Nephron (organoid): ENCODE measurements around the gene LYRM7.

ENCODE experiments used
- H3K27ac Mint-ChIP-seq, 3 experiments: 2 replicates each; pipeline ENCODE4 v1.8.0; 2020; ENCODE audit warnings: mixed read lengths in 3 of 3, mild to moderate bottlenecking in 2 of 3, moderate library complexity in 1 of 3
- H3K27me3 Mint-ChIP-seq: 2 replicates; pipeline ENCODE4 v1.8.0; 2021; ENCODE audit warnings: low read depth, mild to moderate bottlenecking, moderate library complexity, mixed read lengths
- H3K36me3 Mint-ChIP-seq: 2 replicates; pipeline ENCODE4 v1.8.0; 2020; ENCODE audit warnings: low read depth, mixed read lengths
- H3K4me1 Mint-ChIP-seq: 2 replicates; pipeline ENCODE4 v1.8.0; 2020; ENCODE audit warnings: mixed read lengths
- H3K4me3 Mint-ChIP-seq, 3 experiments: 2 replicates each; pipeline ENCODE4 v1.8.0; 2020; ENCODE audit warnings: mild to moderate bottlenecking in 3 of 3, mixed read lengths in 3 of 3, moderate library complexity in 2 of 3
- H3K9me3 Mint-ChIP-seq: 2 replicates; pipeline ENCODE4 v1.8.0; 2020; ENCODE audit warnings: mixed read lengths
- TF ChIP-seq, protein P1 (sequence below), 3 experiments: fragments of 200-600 bp; sonication (generic); IDR thresholded peaks; one replicate each; pipeline ENCODE4 v1.5.0; 2021; ENCODE audit warnings: antibody characterized with exemption in 3 of 3; ENCODE audit not compliant: unreplicated experiment in 3 of 3

Gene LYRM7

DNA sequence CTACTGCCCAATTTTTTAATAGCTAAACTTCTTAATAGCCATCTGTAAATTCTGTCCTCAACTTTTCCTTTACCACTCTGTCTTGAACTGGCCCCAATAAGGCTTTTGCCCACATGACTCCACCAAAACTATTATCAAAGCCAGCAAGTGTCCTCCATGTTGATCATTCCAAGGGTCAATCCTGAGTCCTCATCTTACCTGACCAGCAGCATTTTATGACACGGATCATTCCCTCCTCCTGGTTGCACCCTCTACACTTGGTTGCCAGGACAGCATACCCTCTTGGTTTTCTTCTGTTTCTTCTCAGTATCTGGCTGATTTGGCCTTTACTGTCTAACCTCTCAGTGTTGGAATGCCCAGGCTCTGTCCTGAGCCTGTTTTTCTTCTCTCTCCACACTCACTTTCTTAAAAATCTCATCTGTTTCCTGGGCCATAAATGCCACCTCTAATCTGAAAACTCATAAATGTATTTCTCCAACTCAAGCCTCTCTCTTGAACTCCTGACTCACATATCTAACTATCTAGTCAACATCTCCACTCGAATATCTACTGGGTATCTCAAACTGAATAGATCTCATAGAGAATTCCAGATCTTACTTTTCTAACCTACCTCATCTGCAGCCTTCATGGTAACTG is 53.1 kb downstream of the LYRM7 start:
- TF ChIP-seq, protein P1, sequence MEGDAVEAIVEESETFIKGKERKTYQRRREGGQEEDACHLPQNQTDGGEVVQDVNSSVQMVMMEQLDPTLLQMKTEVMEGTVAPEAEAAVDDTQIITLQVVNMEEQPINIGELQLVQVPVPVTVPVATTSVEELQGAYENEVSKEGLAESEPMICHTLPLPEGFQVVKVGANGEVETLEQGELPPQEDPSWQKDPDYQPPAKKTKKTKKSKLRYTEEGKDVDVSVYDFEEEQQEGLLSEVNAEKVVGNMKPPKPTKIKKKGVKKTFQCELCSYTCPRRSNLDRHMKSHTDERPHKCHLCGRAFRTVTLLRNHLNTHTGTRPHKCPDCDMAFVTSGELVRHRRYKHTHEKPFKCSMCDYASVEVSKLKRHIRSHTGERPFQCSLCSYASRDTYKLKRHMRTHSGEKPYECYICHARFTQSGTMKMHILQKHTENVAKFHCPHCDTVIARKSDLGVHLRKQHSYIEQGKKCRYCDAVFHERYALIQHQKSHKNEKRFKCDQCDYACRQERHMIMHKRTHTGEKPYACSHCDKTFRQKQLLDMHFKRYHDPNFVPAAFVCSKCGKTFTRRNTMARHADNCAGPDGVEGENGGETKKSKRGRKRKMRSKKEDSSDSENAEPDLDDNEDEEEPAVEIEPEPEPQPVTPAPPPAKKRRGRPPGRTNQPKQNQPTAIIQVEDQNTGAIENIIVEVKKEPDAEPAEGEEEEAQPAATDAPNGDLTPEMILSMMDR (IDR thresholded peaks at IDR 0.05; ENCODE audit: unreplicated experiment in 3 of 3): no peak
- no peak overlapping the region for H3K4me3 Mint-ChIP-seq
- no peak overlapping the region for H3K27ac Mint-ChIP-seq
- no peaks in the 10 kb centered on the region for H3K4me1 Mint-ChIP-seq
- H3K36me3 Mint-ChIP-seq: no peaks in the 10 kb centered on the region
- no peaks in the 10 kb centered on the region for H3K9me3 Mint-ChIP-seq
- no peaks in the 10 kb centered on the region for H3K27me3 Mint-ChIP-seq

DNA sequence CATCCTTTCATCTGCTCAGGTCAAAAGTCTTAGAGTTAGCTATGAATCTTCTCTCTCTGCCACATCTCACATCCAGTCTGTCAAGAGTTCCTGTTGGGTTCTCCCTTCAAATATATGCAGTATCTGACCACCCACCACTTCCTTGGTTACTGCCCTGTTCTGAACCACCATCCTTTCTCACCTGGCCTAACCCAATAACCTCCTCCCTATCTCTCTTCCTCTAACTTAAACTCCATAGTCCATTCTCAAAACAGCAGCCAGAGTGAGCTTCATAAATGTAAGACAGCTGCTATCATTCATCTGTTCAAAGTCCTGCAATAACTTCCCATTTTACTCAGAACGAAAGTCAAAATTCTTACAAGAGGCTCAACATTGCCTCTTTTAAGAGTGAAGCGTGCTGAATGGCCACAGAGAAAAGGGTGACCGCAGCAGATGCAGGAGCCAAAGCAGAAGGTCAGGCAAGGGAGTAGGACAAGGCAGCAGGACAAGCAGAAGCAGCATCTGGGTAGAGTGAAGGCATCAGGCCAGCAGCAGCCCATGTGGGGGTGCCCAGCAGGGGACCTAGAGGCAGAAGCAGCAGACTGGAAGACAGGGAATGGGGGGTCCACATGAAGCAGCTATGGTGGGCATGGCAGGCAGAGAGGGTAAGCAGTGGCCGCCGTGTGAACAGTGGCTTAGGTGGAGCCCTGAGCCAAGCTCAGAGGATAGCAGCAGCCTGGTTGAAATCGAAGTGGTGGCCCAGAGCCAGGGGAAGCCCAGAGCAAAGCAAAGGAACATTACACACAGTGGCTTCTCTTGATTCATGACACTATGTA is 53.9 kb downstream of the LYRM7 start:
- Mint-ChIP-seq H3K27ac (no peak overlapping the region), H3K36me3 (no peaks in the 10 kb centered on the region), H3K9me3 (no peaks in the 10 kb centered on the region), H3K27me3 (no peaks in the 10 kb centered on the region), H3K4me3 (no peak overlapping the region), H3K4me1 (no peaks in the 10 kb centered on the region)
- TF ChIP-seq, protein P1 (IDR thresholded peaks at IDR 0.05; ENCODE audit: unreplicated experiment in 3 of 3): no peak

DNA sequence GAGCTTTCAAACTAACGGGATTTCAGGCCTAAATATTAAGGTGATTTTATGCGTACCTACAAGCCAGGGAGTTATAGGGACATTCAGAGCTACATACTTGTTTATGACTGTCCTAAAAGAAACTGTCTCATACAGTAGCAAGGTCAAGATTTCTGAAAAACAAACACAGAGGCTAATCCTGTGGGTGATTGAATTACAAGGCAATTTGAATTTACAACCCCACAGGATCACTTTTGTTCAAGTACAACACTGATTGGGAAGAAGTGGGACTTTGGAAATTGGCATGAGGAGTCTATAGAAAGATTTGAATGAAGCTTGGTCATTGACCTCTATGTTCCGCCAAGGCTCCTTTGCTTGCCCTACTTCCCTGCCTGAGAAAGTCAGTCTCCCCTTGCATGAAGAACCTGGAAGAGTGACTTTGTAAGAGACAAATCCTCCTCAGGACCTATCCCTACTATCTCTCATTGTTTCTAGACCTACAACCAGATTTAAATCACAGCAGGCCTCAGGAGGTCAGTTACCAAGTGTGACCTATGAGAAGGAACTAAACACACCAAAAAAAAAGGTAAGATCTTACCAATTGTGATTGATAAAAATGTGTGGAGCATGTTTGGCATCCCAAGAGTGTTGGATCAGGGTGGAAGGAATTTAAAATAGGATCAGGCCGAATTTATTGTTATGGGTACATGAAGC is 54.7 kb downstream of the LYRM7 start:
- H3K27ac Mint-ChIP-seq: no peak overlapping the region
- no peaks in the 10 kb centered on the region for H3K9me3 Mint-ChIP-seq
- H3K36me3 Mint-ChIP-seq: no peaks in the 10 kb centered on the region

DNA sequence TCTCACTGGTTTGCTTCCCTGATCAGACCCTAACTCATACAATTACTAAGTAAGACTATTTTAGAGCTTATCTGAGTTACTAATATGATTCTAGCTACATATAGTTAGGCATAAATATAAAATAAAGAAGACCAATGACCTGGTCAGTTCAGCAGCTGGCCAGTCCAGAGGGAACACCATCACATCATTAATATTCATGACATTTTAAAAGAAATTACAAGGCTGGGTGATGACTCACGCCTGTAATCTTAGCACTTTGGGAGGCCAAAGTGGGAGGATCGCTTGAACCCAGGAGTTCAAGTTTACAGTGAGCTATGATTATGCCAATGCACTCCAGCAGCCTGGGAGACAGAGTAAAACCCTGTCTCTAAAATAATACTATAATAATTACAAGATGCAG is 56.2 kb downstream of the LYRM7 start:
- H3K4me3 Mint-ChIP-seq: no peak overlapping the region
- no peaks in the 10 kb centered on the region for H3K27me3 Mint-ChIP-seq
- H3K36me3 Mint-ChIP-seq: no peaks in the 10 kb centered on the region
- H3K9me3 Mint-ChIP-seq: no peaks in the 10 kb centered on the region
- TF ChIP-seq, protein P1 (IDR thresholded peaks at IDR 0.05; ENCODE audit: unreplicated experiment in 3 of 3): no peak
- no peaks in the 10 kb centered on the region for H3K4me1 Mint-ChIP-seq
- no peak overlapping the region for H3K27ac Mint-ChIP-seq

More for the DNA sequence above, 54.7 kb downstream of the LYRM7 start:
- H3K4me3 Mint-ChIP-seq: no peak overlapping the region
- TF ChIP-seq, protein P1 (IDR thresholded peaks at IDR 0.05; ENCODE audit: unreplicated experiment in 3 of 3): no peak
- H3K4me1 Mint-ChIP-seq: no peaks in the 10 kb centered on the region
- H3K27me3 Mint-ChIP-seq: no peaks in the 10 kb centered on the region

DNA sequence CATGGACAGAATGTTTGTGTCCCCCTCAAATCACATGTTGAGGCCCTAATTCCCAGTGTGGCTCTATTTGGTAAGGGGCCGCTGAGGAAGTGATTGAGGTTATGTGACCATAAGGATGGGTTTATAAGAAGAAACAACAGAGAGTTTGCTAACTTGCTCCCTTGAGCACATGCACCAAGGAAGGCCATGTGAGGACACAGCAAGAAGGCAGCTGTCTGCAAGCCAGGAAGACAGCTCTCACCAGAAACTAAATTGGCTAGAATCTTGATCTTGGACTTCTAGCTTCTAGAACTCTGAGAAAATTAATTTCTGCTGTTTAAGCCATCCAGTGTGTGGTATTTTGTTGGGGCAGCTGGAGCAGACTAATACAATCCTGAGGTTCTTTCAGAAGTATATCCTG is 57.9 kb downstream of the LYRM7 start:
- no peaks in the 10 kb centered on the region for H3K4me1 Mint-ChIP-seq
- TF ChIP-seq, protein P1 (IDR thresholded peaks at IDR 0.05; ENCODE audit: unreplicated experiment in 3 of 3): no peak
- no peak overlapping the region for H3K27ac Mint-ChIP-seq
- H3K4me3 Mint-ChIP-seq: no peak overlapping the region
- H3K27me3 Mint-ChIP-seq: no peaks in the 10 kb centered on the region
- H3K36me3 Mint-ChIP-seq: no peaks in the 10 kb centered on the region
- no peaks in the 10 kb centered on the region for H3K9me3 Mint-ChIP-seq
